HG02840 (cell line): ENCODE measurements around the gene TMEM8B.

Experiments
- ATAC-seq: cut with Tn5 transposase; IDR thresholded peaks from one replicate; pipeline ENCODE4 v1.9.1; 2021; ENCODE audit warnings: mild to moderate bottlenecking, moderate library complexity, moderate number of reproducible peaks; ENCODE audit not compliant: unreplicated experiment, low FRiP score

TMEM8B gene

GRCh38 chr9:35829084-35829763 is at the start of gene TMEM8B:
Gene TMEM8B (plus strand): TSS chr9:35829228. CDS start chr9:35829448, 220 bp downstream.
- ATAC-seq = peak; percentile 72

- no peak for ATAC-seq
These were observed 48.0 kb upstream of the TMEM8B start for GRCh38 chr9:35781066-35781465.

DNA sequence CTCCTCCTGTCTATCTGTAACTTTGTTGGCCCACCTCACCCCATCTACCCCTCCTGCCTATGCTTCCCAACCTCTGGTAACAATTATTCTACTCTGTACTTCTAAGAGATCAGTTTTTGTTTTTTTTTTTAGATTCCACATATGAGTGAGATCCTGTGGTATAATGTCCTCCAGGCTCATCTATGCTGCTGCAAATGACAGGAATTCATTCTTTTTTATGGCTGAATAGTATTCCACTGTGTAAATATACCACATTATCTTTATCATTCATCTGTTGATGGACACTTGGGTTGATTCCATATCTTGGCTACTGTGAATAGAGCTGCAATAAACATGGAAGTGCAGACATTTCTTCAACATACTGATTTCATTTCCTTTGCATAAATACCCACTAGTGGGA is 45.6 kb upstream of the TMEM8B start:
- no peak for ATAC-seq

DNA sequence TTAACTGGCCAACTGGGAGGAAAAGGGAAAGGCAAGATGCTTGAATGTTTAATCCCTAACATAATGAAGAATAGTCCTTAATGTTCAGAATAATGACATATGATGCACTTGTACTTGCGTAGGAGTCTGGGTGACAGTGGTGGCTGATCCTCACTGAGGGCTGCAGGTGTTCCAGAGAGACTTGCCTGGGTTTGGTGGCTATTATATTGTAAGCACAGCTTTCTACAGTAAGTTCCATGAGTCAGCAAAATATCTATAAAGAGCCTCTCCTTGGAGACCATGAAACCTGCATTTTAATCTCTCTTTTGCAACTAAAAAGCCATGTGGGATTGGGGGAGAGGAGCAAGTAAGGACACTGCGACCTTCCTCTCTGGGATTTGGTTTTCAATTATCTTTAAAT is 39.5 kb upstream of the TMEM8B start:
- no peak for ATAC-seq

DNA sequence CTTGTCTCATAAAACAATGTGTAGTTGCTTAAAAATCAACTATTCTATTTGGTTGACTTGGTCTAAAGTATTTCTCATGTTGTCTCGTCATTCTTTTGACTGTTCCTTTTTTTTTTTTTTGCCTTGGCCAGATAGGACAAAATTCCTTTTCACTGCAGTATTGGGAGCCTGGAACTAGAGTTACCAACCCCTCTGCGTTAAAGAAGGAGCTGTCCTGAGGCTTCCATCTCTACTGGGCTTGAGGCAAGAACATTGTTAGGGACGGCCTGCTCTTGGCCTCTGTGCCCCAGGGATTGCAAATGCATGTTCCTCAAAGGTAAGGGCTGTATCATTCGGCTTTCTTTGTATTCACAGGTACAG is 39.0 kb upstream of the TMEM8B start:
- no peak for ATAC-seq

GRCh38 chr9:35790385-35791296 is 38.4 kb upstream of the TMEM8B start:
- no peak for ATAC-seq

GRCh38 chr9:35791297-35791921 is 37.6 kb upstream of the TMEM8B start, which contains the start of gene NPR2:
Gene NPR2 (plus strand): TSS chr9:35791591. CDS start chr9:35792409, 818 bp downstream.
- no peak for ATAC-seq

- no peak for ATAC-seq
These were observed 36.8 kb upstream of the TMEM8B start for GRCh38 chr9:35792024-35792813.

DNA sequence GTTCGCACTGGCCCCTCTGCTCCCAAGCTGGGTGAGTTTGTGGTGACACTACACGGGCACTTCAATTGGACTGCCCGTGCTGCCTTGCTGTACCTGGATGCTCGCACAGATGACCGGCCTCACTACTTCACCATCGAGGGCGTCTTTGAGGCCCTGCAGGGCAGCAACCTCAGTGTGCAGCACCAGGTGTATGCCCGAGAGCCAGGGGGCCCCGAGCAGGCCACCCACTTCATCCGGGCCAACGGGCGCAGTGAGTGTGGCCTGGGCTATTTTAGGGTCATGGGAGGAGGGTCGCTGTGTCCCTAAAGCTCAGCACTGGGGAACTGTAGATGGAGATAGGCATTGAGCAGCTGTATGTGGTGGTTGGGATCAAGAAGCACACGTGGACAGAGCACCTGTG is 36.2 kb upstream of the TMEM8B start:
- ATAC-seq = no peak

GRCh38 chr9:35793461-35793860 is 35.6 kb upstream of the TMEM8B start:
- no peak for ATAC-seq

- no peak for ATAC-seq
These were observed 33.3 kb upstream of the TMEM8B start for GRCh38 chr9:35795695-35796094.

DNA sequence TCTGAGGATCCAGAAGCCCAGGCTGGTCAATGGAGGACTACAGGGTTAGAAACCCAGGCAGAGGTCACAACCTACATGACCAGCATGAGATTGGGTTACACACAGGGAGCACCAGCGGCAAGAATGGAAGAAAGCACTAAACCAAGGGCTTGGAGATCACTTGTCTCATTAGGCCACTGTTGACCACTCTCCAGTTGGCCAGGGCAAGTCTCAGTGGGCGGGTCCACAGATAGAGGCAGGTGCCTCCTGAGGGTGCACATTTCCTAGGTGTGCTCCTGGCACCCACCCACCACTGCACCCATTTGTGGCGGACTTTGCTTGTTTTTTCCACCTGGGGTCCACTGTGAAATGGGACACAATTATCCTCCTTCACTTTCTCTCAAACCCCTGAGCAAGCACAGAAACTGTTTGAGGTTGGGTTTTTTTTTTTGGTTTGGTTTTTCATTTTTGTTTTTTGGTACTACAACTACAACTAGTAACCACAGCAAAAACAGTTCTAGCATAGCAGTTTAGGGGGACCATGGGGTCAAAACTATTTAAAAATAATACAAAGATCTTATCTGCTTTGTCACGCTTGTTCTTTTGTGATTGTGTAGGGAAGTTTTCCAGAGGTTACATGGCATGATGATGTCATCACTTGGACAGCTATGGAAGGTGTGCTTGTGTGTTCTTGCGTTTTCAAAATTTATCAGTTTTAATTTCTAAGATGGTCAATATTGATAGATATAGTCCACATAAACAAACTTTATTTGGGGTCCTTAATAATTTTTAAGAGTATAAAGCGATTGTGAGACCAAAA is 31.5 kb upstream of the TMEM8B start:
- ATAC-seq = no peak

GRCh38 chr9:35798658-35799374 is 30.2 kb upstream of the TMEM8B start:
- ATAC-seq = no peak

DNA sequence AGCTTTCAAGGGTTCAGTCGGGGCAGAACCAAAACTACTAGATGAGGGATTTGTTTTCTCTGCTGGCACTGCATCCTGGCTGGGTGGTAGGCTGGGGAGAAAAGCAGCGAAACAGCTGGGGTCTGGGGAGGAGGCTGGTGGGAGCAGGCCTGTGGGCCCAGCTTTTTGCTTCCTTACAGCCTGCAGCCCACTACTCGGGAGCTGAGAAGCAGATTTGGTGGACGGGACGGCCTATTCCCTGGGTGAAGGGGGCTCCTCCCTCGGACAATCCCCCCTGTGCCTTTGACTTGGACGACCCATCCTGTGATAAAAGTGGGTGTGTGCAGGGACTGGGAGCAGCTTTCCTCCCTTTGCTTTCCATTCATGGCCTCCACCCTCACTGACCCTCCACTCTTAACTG is 28.5 kb upstream of the TMEM8B start:
- no peak for ATAC-seq

- ATAC-seq = no peak
These were observed 27.5 kb upstream of the TMEM8B start for GRCh38 chr9:35801328-35802128.

DNA sequence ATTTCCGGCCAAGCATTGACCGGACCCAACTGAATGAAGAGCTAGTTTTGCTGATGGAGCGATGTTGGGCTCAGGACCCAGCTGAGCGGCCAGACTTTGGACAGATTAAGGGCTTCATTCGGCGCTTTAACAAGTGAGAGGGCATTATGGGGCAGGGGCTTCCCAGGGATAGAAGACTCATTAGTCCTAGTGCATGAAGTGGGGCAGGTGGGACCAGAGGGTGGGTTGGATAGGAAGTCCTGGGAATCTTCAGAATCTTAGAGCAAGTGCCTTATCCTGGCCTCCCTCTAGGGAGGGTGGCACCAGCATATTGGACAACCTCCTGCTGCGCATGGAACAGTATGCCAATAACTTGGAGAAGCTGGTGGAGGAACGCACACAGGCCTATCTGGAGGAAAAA is 22.9 kb upstream of the TMEM8B start:
- no peak for ATAC-seq

DNA sequence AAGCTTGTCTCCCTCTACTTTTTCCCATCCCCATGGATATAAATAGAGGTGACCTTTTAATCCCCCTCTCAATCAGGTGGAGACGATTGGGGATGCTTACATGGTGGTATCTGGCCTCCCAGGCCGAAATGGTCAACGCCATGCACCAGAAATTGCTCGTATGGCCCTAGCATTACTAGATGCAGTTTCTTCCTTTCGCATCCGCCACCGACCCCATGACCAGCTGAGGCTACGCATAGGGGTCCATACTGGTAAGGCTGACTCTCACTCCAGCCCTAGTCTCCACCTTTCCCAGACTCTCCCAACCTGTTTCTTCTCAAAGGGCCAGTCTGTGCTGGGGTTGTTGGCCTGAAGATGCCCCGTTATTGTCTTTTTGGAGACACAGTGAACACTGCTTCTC is 20.6 kb upstream of the TMEM8B start:
- no peak for ATAC-seq

- ATAC-seq = no peak
These were observed 18.9 kb upstream of the TMEM8B start for GRCh38 chr9:35810122-35810521.
